MCF 10A (cell line): Measurements from ENCODE around the gene SNRPE. TPM values are rescaled to one million over a fixed set of nuclear protein-coding genes. Genes with fewer than 3 reads are reported as not detected.
A peak's percentile ranks its signal among the peaks of the same experiment; 100 is the strongest.
"Not testable (repeated sequence)": the region's sequence is repeated elsewhere in the genome, so short reads cannot be mapped to it uniquely, and the experiment has no call there.

Experiments
- BruUV-seq: library from RNA; stranded (reverse); fragments of 400-500 nt; replicated peaks from 2 replicates; lab custom pipeline; 2021; lab: Mats Ljungman, UMichigan
- CTCF ChIA-PET: fragments of 300-600 bp; sonication (Branson Sonifier 250); formaldehyde crosslinking; extraction: SDS; loops from one replicate; lab custom pipeline; 2021; ENCODE audit warnings: antibody characterized with exemption, inconsistent platforms; lab: Yijun Ruan, JAX
- POLR2A ChIA-PET: fragments of 300-600, 350-650 bp; sonication (Branson Sonifier 250); formaldehyde crosslinking; extraction: SDS; loops from one replicate; lab custom pipeline; 2020; ENCODE audit warnings: antibody characterized with exemption, inconsistent platforms; lab: Yijun Ruan, JAX
- DNase-seq: peaks from one replicate; pipeline ENCODE4 v3.0.0-alpha.2; 2018; ENCODE audit not compliant: unreplicated experiment
- H3K27ac Mint-ChIP-seq: one replicate; pipeline ENCODE4 v1.8.0; 2022; ENCODE audit warnings: mild to moderate bottlenecking, low read depth, mixed read lengths; ENCODE audit not compliant: unreplicated experiment
- H3K27me3 Mint-ChIP-seq: one replicate; pipeline ENCODE4 v1.8.0; 2022; ENCODE audit warnings: mixed read lengths; ENCODE audit not compliant: insufficient read depth, unreplicated experiment
- H3K36me3 Mint-ChIP-seq: one replicate; pipeline ENCODE4 v1.8.0; 2022; ENCODE audit warnings: mild to moderate bottlenecking, moderate library complexity, mixed read lengths; ENCODE audit not compliant: insufficient read depth, unreplicated experiment
- H3K4me1 Mint-ChIP-seq: one replicate; pipeline ENCODE4 v1.8.0; 2022; ENCODE audit warnings: mixed read lengths; ENCODE audit not compliant: insufficient read depth, unreplicated experiment
- H3K4me3 Mint-ChIP-seq: one replicate; pipeline ENCODE4 v1.8.0; 2022; ENCODE audit warnings: mild to moderate bottlenecking, moderate library complexity, mixed read lengths; ENCODE audit not compliant: unreplicated experiment
- H3K9me3 Mint-ChIP-seq: one replicate; pipeline ENCODE4 v1.8.0; 2022; ENCODE audit warnings: mixed read lengths; ENCODE audit not compliant: unreplicated experiment
- CTCF ChIP-seq: fragments of 200-600 bp; IDR thresholded peaks from one replicate; pipeline ENCODE4 v1.8.0; 2022; ENCODE audit warnings: antibody characterized with exemption, mild to moderate bottlenecking; ENCODE audit not compliant: unreplicated experiment
- intact Hi-C: fragments of 100-400 bp; cut with micrococcal nuclease; formaldehyde crosslinking; loops from 2 replicates; pipeline ENCODE4 v1.14.1; 2022
- total RNA-seq: library from RNA; stranded (reverse); gene quantifications from 2 replicates; pipeline ENCODE4 v1.2.3, GENCODE V29; 2022

The SNRPE gene
- total RNA-seq, 1 experiment from 2014 or later = 358 TPM

GRCh38 chr1:203823306-203823705 is 38.1 kb upstream of the SNRPE start:
- ChIA-PET CTCF (interaction anchor here (0.6 kb wide), 1 partner anchor 1691 kb away, joined by 7 read pairs; no protein-coding TSS in a partner anchor), POLR2A (interaction anchor here (0.6 to 1.3 kb wide), 3 partner anchors 10 to 46 kb away, joined by 3 read pairs; no protein-coding TSS in a partner anchor)
- peaks cover 12% of the 10 kb centered on the region for H3K4me1 Mint-ChIP-seq
- peaks cover 100% of the 10 kb centered on the region for H3K36me3 Mint-ChIP-seq
- intact Hi-C loops = no loop called here
- no peak for TF ChIP-seq CTCF
- H3K27me3 Mint-ChIP-seq = no peaks in the 10 kb centered on the region
- no peak for DNase-seq
- H3K9me3 Mint-ChIP-seq = no peaks in the 10 kb centered on the region
- no TSS peak for BruUV-seq
- H3K27ac Mint-ChIP-seq = no peak overlapping the region
- H3K4me3 Mint-ChIP-seq = no peak overlapping the region

GRCh38 chr1:203826175-203826574 is 35.2 kb upstream of the SNRPE start:
- peaks cover 100% of the 10 kb centered on the region for H3K36me3 Mint-ChIP-seq
- peaks cover 7% of the 10 kb centered on the region for H3K4me1 Mint-ChIP-seq
- ChIA-PET POLR2A (interaction anchor here (1.6 kb wide), 1 partner anchor 34 kb away, joined by 6 read pairs; no protein-coding TSS in a partner anchor), CTCF (interaction anchor here (1.1 kb wide), 1 partner anchor 323 kb away, joined by 3 read pairs; no protein-coding TSS in a partner anchor)
- DNase-seq = no peak
- no peak overlapping the region for H3K4me3 Mint-ChIP-seq
- BruUV-seq = no TSS peak
- H3K27ac Mint-ChIP-seq = no peak overlapping the region
- H3K9me3 Mint-ChIP-seq = no peaks in the 10 kb centered on the region
- TF ChIP-seq CTCF = no peak
- no peaks in the 10 kb centered on the region for H3K27me3 Mint-ChIP-seq
- intact Hi-C loops = no loop called here

GRCh38 chr1:203828002-203828401 is 33.4 kb upstream of the SNRPE start:
- no peaks in the 10 kb centered on the region for H3K27me3 Mint-ChIP-seq
- POLR2A ChIA-PET = interaction anchor here (0.7 to 1.6 kb wide), 6 partner anchors 9 to 300 kb away, joined by 3 to 6 read pairs (median 4); partner anchors contain the start of gene ATP2B4
- H3K27ac Mint-ChIP-seq = no peak overlapping the region
- CTCF ChIA-PET = interaction anchor here (0.8 to 1.0 kb wide), 2 partner anchors 19 to 661 kb away, joined by 3 read pairs; no protein-coding TSS in a partner anchor
- DNase-seq = no peak
- H3K9me3 Mint-ChIP-seq = no peaks in the 10 kb centered on the region
- BruUV-seq = no TSS peak
- no peak overlapping the region for H3K4me3 Mint-ChIP-seq
- no peak for TF ChIP-seq CTCF
- H3K4me1 Mint-ChIP-seq = no peaks in the 10 kb centered on the region
- H3K36me3 Mint-ChIP-seq = peaks cover 100% of the 10 kb centered on the region
- intact Hi-C loops = no loop called here

- H3K9me3 Mint-ChIP-seq = no peaks in the 10 kb centered on the region
- intact Hi-C loops = no loop called here
- no peak overlapping the region for H3K4me3 Mint-ChIP-seq
- H3K36me3 Mint-ChIP-seq = peaks cover 100% of the 10 kb centered on the region
- no TSS peak for BruUV-seq
- H3K27me3 Mint-ChIP-seq = no peaks in the 10 kb centered on the region
- no peak overlapping the region for H3K27ac Mint-ChIP-seq
- ChIA-PET CTCF (interaction anchor here (0.6 to 2.2 kb wide), 3 partner anchors 17 to 494 kb away, joined by 3 to 8 read pairs (median 4); no protein-coding TSS in a partner anchor), POLR2A (interaction anchor here (0.6 to 2.9 kb wide), 5 partner anchors 10 to 202 kb away, joined by 3 to 12 read pairs (median 3); partner anchors contain the start of gene ATP2B4)
- no peak for DNase-seq
- H3K4me1 Mint-ChIP-seq = no peaks in the 10 kb centered on the region
- no peak for TF ChIP-seq CTCF
These were observed 32.9 kb upstream of the SNRPE start for GRCh38 chr1:203828503-203828902.

- H3K4me3 Mint-ChIP-seq, H3K27me3 Mint-ChIP-seq, H3K4me1 Mint-ChIP-seq, H3K9me3 Mint-ChIP-seq, DNase-seq, intact Hi-C loops, BruUV-seq: not testable (repeated sequence)
- ChIA-PET CTCF (interaction anchor here (0.6 to 2.2 kb wide), 2 partner anchors 324 to 494 kb away, joined by 3 to 8 read pairs; no protein-coding TSS in a partner anchor), POLR2A (interaction anchor here (0.6 to 2.9 kb wide), 7 partner anchors 9 to 203 kb away, joined by 3 to 12 read pairs (median 3); partner anchors contain the start of gene ATP2B4)
- Mint-ChIP-seq H3K36me3 (peaks cover 100% of the 10 kb centered on the region), H3K27ac (peak overlapping the region; percentile 20)
These were observed 32.2 kb upstream of the SNRPE start for GRCh38 chr1:203829247-203829646.
